GM21381 (cell line): ENCODE measurements around the gene ZFPL1.

Source experiments
- ATAC-seq: cut with Tn5 transposase; IDR thresholded peaks from one replicate; pipeline ENCODE4 v1.9.1; 2021; ENCODE audit warnings: mild to moderate bottlenecking, moderate library complexity; ENCODE audit not compliant: unreplicated experiment

ZFPL1 gene

DNA sequence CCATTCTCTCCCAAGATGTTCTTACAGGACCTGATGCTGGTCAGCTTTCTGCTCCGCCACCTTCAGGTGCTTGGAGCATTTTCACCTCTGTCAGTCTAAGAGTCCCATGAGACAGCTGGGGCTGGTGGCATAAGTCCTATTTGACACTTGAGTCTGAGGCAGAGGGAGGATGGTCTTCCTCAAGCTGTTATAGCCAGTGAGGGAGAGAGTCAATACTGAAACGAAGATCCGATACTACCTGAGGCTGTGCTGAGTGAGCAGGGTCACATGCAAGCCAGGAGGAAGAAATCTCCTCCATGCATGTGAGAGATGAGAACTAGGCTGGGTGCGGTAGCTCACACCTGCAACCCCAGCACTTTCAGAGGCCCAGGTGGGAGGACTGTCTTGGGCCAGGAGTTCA is 5.6 kb downstream of the ZFPL1 start:
- no peak for ATAC-seq

DNA sequence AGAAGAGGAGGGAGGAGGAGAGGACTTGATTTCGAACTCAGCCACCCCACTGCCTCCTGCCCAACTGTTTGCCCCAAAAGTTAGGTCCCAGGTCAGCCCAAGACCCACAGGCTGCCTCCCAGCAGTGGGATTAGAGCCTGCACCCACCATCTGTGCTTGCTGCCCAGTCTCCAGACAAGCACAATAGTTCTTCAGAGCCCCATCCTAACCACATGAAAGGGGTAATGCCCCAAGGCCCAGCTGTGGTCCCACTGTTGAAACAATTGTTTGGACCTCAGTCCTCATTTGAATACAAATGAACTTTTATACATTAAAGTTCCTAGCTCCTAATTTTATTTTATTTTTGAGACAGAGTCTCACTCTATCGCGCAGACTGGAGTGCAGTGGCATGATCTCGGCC is 6.6 kb downstream of the ZFPL1 start:
- ATAC-seq: no peak

DNA sequence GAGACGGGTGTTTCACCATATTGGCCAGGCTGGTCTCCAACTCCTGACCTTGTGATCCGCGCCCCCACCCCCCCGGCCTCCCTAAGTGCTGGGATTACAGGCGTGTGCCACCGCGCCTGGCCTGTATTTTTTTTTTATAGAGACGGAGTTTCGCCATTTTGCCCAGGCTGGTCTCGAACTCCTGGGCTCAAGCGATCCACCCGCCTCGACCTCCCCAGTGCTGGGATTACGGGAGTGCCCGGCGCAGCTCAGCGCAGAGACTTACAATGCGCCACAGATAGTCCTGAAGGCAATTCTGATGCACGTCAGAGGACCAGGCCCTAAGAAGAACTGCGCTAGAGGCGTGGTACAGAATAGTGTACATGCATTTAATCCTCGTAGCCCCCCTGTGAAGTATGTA is 11.4 kb downstream of the ZFPL1 start:
- no peak for ATAC-seq

GRCh38 chr11:65095974-65096806 is 12.2 kb downstream of the ZFPL1 start, which contains the start of gene VPS51:
Gene VPS51, plus strand, starts transcription at chr11:65096214. Its CDS starts 37 bp downstream, at chr11:65096251.
- peak; percentile 74 for ATAC-seq

DNA sequence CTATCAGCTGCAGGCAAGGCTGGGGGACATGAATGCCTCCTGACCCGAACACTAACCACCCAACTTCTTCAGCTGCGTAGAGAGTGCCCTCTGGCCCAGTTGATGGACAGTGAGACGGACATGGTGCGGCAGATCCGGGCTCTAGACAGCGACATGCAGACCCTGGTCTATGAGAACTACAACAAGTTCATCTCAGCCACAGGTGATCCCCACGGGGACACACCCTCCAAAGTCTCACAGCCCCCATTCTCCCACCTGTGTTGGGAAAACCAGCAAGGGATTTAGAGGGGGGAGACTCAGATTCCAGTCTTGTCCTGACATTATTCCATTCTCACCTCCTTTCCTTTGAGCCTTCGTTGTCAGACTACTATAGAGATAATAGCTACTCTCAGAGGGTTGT is 12.9 kb downstream of the ZFPL1 start:
- no peak for ATAC-seq

DNA sequence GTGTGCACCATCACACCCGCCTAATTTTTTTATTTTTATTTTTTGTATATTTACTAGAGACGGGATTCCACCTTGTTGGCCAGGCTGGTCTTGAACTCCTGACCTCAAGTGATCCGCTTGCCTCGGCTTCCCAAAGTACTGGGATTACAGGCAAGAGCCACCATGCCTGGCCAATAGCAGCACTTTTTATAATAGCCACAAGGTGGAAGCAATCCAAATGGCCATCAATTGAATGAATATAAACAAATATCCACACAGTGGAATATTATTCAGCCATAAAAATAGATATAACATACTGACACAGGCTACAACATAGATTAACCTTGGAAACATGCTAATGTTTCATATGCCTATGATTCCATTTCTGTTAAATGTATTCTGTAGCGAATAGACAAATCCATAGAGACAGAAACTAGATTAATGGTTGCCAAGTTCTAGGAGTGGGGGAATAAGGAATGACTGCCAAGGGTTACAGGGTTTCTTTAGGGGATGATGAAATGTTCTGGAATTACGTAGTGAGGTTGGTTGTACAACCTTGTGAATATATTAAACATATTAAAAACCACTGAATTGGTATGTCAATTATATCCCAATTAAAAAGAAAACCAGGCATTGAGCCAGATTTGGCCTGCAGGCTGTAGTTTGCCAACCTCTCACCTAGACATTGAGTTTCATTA is 16.8 kb downstream of the ZFPL1 start:
- no peak for ATAC-seq

GRCh38 chr11:65102142-65103095 is 18.4 kb downstream of the ZFPL1 start:
- ATAC-seq: no peak

GRCh38 chr11:65103476-65103875 is 19.5 kb downstream of the ZFPL1 start:
- ATAC-seq: no peak

- no peak for ATAC-seq
Measured at GRCh38 chr11:65104628-65105027, 20.6 kb downstream of the ZFPL1 start.

- ATAC-seq: no peak
Measured at GRCh38 chr11:65107078-65107477, 23.1 kb downstream of the ZFPL1 start.

GRCh38 chr11:65107751-65108468 is 23.9 kb downstream of the ZFPL1 start:
- no peak for ATAC-seq

DNA sequence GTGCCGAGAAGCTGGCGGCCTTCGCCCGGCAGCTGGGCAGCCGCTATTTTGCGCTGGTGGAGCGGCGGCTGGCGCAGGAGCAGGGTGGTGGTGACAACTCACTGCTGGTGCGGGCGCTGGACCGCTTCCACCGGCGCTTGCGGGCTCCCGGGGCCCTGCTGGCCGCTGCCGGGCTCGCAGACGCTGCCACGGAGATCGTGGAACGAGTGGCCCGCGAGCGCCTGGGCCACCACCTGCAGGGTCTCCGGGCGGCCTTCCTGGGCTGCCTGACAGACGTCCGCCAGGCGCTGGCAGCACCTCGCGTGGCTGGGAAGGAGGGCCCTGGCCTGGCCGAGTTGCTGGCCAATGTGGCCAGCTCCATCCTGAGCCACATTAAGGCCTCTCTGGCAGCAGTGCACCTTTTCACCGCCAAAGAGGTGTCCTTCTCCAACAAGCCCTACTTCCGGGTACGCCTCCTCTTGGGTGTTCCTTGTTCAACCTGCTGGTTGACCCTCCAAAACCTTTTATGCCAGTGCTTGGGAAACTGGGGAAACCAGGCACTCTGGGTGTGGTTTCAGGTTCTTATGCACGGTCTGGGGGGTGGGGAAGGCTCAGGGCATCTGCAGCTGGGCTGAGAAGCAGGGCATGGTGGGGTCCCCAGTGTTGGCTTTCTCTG is 24.6 kb downstream of the ZFPL1 start:
- no peak for ATAC-seq

GRCh38 chr11:65109231-65110198 is 25.5 kb downstream of the ZFPL1 start:
- ATAC-seq: no peak

DNA sequence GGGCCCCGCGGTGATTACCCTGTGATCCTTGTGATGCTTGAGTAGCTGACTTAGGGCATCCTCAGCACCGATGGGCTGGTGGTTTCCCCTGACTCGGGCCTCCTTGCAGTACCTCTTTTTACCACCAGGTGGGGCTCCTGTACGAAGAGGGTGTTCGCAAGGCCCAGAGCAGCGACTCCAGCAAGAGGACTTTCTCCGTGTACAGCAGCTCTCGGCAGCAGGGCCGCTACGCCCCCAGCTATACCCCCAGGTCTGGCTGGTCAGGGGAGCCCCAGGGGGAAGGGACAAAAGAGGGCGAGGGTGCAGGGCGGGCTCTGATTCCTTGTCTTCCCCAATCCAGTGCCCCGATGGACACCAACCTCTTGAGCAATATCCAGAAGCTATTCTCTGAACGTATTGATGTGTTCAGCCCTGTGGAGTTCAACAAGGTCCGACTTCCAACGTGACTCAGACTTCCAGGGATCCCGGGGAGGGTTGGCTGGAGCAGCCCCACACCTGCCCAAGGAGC is 26.4 kb downstream of the ZFPL1 start:
- no peak for ATAC-seq

GRCh38 chr11:65111159-65111743 is 27.2 kb downstream of the ZFPL1 start:
- no peak for ATAC-seq

- peak; percentile 62 for ATAC-seq
Measured at GRCh38 chr11:65111744-65112545, 27.9 kb downstream of the ZFPL1 start, which contains the start of gene TM7SF2. Gene TM7SF2, plus strand, starts transcription at chr11:65111872. Its CDS starts 144 bp downstream, at chr11:65112016.
